Fibroblast of the aortic adventitia (primary cell): ENCODE measurements around the gene FCN3. TPM values are rescaled to one million over a fixed set of nuclear protein-coding genes. Genes with fewer than 3 reads are reported as not detected.
A peak's percentile ranks its signal among the peaks of the same experiment; 100 is the strongest.

Source experiments
- DNase-seq: peaks from one replicate; pipeline ENCODE4 v3.0.0-alpha.2; 2010; ENCODE audit warnings: low read depth
- H3K4me3 ChIP-seq: 2 replicates; pipeline ENCODE4 v1.5.1; 2011; ENCODE audit warnings: low read depth, mild to moderate bottlenecking, control low read depth, low read length, moderate library complexity
- total RNA-seq: library from RNA; depleted of rRNA; stranded (reverse); fragments of >200 nt; gene quantifications from 2 replicates; pipeline ENCODE4 v1.2.3, GENCODE V29; 2012; ENCODE audit warnings: low replicate concordance
- TF ChIP-seq, protein P1 (sequence below): IDR thresholded peaks from 2 replicates; pipeline ENCODE4 v1.5.1; 2011; ENCODE audit warnings: mild to moderate bottlenecking, low read length, control low read depth, inconsistent platforms; ENCODE audit not compliant: insufficient read depth

FCN3 gene
- total RNA-seq, 1 donor: not detected

DNA sequence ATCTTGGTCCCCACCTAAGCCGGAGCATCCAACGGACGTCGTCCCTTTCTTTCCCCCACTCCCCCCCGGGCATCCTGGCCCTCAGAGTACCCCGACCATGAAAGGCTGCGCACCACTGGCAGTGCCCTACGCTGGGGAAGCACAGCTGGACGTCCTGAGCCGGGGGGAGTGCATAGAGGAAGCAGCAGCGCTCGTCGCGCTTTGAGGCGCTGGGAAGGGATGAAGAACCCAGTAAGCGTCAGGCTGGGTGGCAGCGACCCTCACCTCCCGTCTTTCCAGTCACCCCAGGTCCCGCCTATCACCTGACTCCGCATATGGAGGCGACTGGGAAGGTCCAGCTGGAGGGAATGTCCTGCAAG lies 13.6 kb downstream of the FCN3 start:
- no peak for DNase-seq
- H3K4me3 ChIP-seq: no peak overlapping the region
- TF ChIP-seq, protein P1, sequence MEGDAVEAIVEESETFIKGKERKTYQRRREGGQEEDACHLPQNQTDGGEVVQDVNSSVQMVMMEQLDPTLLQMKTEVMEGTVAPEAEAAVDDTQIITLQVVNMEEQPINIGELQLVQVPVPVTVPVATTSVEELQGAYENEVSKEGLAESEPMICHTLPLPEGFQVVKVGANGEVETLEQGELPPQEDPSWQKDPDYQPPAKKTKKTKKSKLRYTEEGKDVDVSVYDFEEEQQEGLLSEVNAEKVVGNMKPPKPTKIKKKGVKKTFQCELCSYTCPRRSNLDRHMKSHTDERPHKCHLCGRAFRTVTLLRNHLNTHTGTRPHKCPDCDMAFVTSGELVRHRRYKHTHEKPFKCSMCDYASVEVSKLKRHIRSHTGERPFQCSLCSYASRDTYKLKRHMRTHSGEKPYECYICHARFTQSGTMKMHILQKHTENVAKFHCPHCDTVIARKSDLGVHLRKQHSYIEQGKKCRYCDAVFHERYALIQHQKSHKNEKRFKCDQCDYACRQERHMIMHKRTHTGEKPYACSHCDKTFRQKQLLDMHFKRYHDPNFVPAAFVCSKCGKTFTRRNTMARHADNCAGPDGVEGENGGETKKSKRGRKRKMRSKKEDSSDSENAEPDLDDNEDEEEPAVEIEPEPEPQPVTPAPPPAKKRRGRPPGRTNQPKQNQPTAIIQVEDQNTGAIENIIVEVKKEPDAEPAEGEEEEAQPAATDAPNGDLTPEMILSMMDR: no peak

DNA sequence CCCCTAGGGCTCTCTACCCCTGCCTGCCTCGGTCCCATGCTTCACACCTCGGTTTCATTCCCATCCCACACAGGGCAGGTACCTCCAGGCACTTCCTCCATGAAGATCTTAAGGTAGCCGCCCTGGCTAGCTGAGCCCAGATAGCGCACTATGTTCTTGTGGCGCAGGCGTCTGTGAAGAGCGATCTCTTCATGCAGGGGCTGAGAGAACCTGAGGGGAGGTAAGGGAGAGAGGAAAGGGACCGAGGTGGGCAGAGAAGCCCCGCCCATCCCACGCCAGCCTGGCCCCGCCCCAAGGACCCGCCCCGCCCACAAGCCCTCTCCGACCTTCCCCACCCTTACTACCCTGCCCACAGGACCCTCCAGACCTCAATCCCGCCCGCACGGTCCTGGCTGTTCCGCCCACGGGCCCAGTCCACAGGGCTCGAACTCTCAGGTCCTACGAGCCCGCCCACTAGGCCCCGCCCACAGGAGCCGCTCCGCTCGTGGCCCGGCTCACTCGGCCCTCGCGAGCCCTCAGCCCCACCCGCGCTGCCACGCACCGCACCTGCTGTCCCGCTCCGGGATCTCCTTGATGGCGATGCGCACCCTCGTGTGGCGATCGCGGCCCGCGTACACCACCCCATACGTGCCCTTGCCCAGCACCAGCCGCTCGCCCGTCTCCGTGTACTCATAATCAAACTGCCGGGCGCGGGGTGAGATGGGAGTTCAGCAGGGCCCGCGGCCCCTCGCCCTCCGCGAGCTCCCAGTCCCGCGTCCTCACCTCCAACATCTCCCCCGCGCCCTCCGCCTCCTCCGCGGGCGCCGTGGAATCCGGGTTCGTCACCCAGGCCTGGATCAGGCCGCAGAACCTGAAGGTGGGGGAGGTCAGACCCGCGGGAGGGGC lies 14.2 kb downstream of the FCN3 start:
- TF ChIP-seq, protein P1: no peak
- no peak for DNase-seq
- no peak overlapping the region for H3K4me3 ChIP-seq

DNA sequence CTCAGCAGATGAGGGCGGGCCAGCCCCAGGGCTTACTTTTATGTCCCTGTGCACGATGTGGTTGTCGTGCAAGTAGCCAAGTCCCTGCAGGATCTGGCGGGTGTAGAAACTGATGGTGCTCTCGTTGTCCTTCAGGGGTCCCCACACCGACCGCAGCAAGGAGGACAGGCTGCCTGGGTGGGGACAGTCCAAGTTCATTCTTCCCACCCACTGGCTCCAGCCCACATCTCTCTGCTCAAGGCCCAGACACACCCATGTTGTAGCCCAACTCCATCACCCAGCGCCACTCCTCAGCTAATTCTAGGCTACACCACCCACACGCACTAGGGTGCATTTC lies 14.8 kb downstream of the FCN3 start:
- H3K4me3 ChIP-seq: no peak overlapping the region
- DNase-seq: no peak
- TF ChIP-seq, protein P1: no peak

DNA sequence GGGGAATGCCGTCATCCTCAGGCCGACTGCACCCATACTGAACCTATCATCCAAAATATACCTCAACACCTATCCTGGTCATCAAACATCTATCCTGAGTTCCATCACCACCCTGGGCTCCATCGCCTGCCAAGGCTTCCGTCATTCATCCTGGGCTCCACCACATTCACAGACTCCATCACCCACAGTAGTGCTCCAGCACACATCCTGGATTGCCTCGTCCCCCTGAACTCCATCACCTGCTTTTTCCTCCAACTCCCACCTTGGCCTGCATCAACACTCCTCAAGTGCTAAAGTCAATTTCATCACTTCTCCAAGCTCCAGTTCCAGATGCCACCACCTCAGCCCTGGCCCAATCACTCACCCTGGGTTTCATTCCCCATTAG lies 15.7 kb downstream of the FCN3 start:
- TF ChIP-seq, protein P1: no peak
- DNase-seq: no peak

DNA sequence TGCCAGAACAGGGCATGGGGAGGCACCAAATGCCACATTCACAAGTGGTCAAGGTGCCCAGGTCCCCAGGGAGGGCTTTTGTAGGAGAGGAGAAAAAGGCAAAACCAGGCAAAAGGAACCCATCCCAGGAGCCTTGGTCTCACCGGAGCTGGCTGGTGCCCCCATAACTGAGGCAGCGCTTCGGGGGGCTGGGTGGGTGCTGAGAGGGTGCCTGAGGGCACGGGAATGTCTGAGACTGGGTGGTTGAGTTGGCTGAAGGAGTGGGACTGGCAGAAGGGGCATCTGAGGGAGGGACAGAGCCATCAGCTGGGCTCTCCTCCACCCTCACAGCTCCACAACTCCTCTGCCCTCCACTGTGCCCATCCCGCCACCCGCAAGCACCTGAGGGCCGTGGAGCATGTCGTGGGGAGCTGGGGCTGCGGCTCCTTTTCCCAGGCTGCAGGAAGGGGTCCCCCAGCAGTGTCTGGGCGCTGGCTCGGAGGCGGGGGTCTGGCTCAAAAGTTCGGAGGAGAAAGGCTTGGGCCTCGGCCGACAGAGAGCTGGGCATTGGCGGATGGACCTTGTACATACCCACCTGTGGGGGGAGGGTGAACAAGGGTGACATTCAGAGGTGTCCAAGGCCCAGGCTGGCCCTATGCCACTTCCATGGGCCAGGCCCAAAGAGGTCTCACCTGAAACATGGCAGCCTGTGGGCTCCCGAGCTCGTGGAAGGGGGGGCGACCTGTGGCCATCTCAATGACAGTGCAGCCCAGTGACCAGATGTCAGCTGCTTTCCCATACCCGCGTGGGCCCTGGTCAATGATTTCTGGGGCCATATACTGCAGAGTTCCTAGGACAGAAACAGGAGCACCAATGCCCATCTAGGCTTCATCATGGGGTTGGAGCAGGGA lies 16.3 kb downstream of the FCN3 start:
- H3K4me3 ChIP-seq: no peak overlapping the region
- no peak for DNase-seq
- TF ChIP-seq, protein P1: no peak

More for the DNA sequence above, 15.7 kb downstream of the FCN3 start:
- H3K4me3 ChIP-seq: no peak overlapping the region

DNA sequence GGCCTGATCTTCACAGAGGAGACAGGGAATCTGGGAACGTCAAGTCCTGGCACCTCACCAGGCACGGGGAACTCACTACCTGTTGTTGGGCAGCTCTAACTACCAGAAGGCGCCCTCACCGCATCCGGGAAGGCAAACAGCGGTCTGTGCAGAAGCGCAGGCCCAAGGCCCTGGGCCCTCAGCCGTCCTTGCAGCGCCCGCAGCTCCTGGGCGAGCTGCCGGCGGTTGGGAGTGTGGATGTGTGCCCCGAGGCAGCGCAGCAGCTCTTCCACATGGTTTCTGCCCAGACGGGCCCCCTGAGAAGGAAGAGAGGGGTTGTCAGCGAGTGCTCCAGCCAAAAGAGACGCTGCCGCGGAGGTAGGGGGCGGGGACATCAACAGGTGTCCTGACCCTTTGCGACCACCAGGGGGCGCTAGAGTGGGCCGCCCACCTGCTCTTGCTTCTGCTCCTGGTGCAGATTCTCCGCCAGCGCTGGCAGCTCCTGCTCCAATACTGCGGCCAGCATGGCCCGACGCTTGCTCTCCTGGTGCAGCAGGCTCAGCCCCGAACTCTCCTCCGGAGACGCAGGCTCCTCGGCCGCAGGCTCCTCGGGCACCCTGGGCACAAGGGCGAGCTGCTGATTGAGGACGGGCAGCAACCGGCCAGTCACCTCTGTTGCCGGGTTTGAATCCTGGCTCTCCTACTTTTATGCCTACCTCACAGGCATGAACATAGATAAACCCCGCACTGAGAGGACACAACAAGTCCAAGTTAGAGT lies 17.2 kb downstream of the FCN3 start:
- no peak overlapping the region for H3K4me3 ChIP-seq
- TF ChIP-seq, protein P1: peak; percentile 89
- peak; percentile 53 for DNase-seq
